ENCODE data around the gene CFAP74. TPM values are rescaled to one million over a fixed set of nuclear protein-coding genes. Genes with fewer than 3 reads are reported as not detected.

Gene CFAP74
- total and polyA plus RNA-seq, 11 donors, result 0.03 to 0.33 (median 0.07) TPM; not detected in 8

- Histone ChIP-seq H3K36me3 (no peaks in the 10 kb centered on the region), H3K27ac (peak overlapping the region in 1 of 12 donors; percentile 62), H3K27me3 (no peaks in the 10 kb centered on the region), H3K4me1 (peaks cover 0 to 12% (median 0%) of the 10 kb centered on the region in 12 donors), H3K9me3 (no peaks in the 10 kb centered on the region), H3K4me3 (no peak overlapping the region)
- ATAC-seq, result peak in 3 of 4 donors; percentile 29 to 49 (median 43)
- TF ChIP-seq POLR2A (IDR thresholded peaks at IDR 0.05) (no peak), CTCF (IDR thresholded peaks at IDR 0.05) (no peak)
- 80 to 84% (median 84%) methylated on average over 19 to 33 of the region's 33 CpGs for WGBS, 4 donors
- DNase-seq, result no peak
- intact Hi-C loops (cut with DNase I), result no loop called here
Observed at GRCh38 chr1:2031546-2032540, 28.3 kb upstream of the CFAP74 start.

- Histone ChIP-seq H3K4me1 (peaks cover 0 to 21% (median 6%) of the 10 kb centered on the region in 12 donors), H3K27me3 (no peaks in the 10 kb centered on the region), H3K36me3 (no peaks in the 10 kb centered on the region), H3K27ac (no peak overlapping the region), H3K4me3 (no peak overlapping the region), H3K9me3 (no peaks in the 10 kb centered on the region)
- 87 to 90% (median 88%) methylated on average over 42 of the region's 42 CpGs for WGBS, 4 donors
- TF ChIP-seq POLR2A (IDR thresholded peaks at IDR 0.05), result no peak
- no peak for TF ChIP-seq CTCF (IDR thresholded peaks at IDR 0.05)
- no peak for ATAC-seq
- DNase-seq, result no peak
- intact Hi-C loops (cut with DNase I), result no loop called here
Observed at GRCh38 chr1:2030076-2030871, 26.7 kb upstream of the CFAP74 start.

- Histone ChIP-seq H3K4me3 (no peak overlapping the region), H3K27me3 (peaks cover 0 to 3% (median 0%) of the 10 kb centered on the region in 9 donors), H3K4me1 (peaks cover 0 to 25% (median 10%) of the 10 kb centered on the region in 12 donors), H3K27ac (no peak overlapping the region), H3K9me3 (no peaks in the 10 kb centered on the region), H3K36me3 (no peaks in the 10 kb centered on the region)
- intact Hi-C loops (cut with DNase I), result no loop called here
- DNase-seq (no peak), ATAC-seq (no peak)
- whole genome bisulfite sequencing, 4 donors, result 91 to 100% (median 94%) methylated on average over 2 to 15 of the region's 15 CpGs
- TF ChIP-seq POLR2A (IDR thresholded peaks at IDR 0.05), result no peak
- no peak for TF ChIP-seq CTCF (IDR thresholded peaks at IDR 0.05)
Observed at GRCh38 chr1:2029561-2029960, 26.0 kb upstream of the CFAP74 start.

Measured in heart left ventricle (tissue), 16 donors.